ENCODE measurements around the gene ATP9B.

ATP9B gene

GRCh38 chr18:79424008-79424565 is 354.9 kb downstream of the ATP9B start:
- no peak for DNase-seq (ENCODE audit: low read depth in 2 of 3, low spot score in 1 of 3)

- no peak for DNase-seq (ENCODE audit: low read depth in 2 of 3, low spot score in 1 of 3)
Measured at GRCh38 chr18:79424880-79425568, 355.8 kb downstream of the ATP9B start.

- no peak for DNase-seq (ENCODE audit: low read depth in 2 of 3, low spot score in 1 of 3)
Measured at GRCh38 chr18:79425569-79425886, 356.3 kb downstream of the ATP9B start.

- no peak for DNase-seq (ENCODE audit: low read depth in 2 of 3, low spot score in 1 of 3)
Measured at GRCh38 chr18:79426376-79427300, 357.4 kb downstream of the ATP9B start.

- DNase-seq (ENCODE audit: low read depth in 2 of 3, low spot score in 1 of 3), result no peak
Measured at GRCh38 chr18:79427368-79428225, 358.4 kb downstream of the ATP9B start.
